Brain microvascular endothelial cell (primary cell): ENCODE results near the gene HDAC9.
A peak's percentile ranks its signal among the peaks of the same experiment; 100 is the strongest.

Experiments used
- DNase-seq: peaks from one replicate; pipeline ENCODE4 v3.0.0-alpha.2; 2020
- H3K27ac ChIP-seq: fragments of 250-450 bp; sonication (Bioruptor Pico); 2 replicates; pipeline ENCODE4 v1.5.1; 2020; ENCODE audit warnings: mild to moderate bottlenecking, moderate library complexity
- H3K27me3 ChIP-seq: fragments of 250-450 bp; sonication (Bioruptor Pico); replicated peaks from 2 replicates; pipeline ENCODE4 v1.5.1; 2020; ENCODE audit warnings: mild to moderate bottlenecking
- H3K36me3 ChIP-seq: fragments of 250-450 bp; sonication (Bioruptor Pico); replicated peaks from 2 replicates; pipeline ENCODE4 v1.5.1; 2020; ENCODE audit warnings: mild to moderate bottlenecking
- H3K4me3 ChIP-seq: 2 replicates; pipeline ENCODE4 v1.5.1; 2011; ENCODE audit warnings: low read depth, mild to moderate bottlenecking, control low read depth, low read length, moderate library complexity
- in situ Hi-C: cut with HindIII; loops from 2 replicates; pipeline ENCODE4 v1.10.0; 2017; ENCODE audit warnings: low sequenced_read_pairs, low pct_ligation_motif_present
- TF ChIP-seq, protein P1 (sequence below): IDR thresholded peaks from 2 replicates; pipeline ENCODE4 v1.5.1; 2011; ENCODE audit warnings: low read depth, mild to moderate bottlenecking, moderate library complexity, low read length, control low read depth, inconsistent platforms; ENCODE audit errors: missing control alignments

The HDAC9 gene

DNA sequence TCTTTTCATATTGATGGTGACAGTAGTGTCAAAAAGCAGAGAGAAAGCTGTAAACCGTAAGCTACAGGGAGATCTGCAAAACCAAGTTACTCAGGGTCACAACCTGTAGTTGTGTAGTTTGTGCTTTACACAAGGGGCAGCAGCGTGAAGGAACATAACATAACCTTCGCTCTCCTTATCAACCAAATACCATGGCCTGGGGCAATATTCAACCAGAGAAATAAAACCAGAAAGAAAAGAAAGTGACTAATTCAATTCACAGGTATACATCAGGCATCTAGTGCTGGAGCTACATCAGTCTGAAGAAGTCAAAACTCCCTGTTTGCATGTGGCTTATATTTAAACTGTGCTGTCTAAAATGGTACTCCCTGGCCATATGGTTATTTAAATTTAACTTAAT, 397.6 kb downstream of the HDAC9 start:
- no peak overlapping the region for H3K27ac ChIP-seq
- no peaks in the 10 kb centered on the region for H3K36me3 ChIP-seq
- TF ChIP-seq, protein P1, sequence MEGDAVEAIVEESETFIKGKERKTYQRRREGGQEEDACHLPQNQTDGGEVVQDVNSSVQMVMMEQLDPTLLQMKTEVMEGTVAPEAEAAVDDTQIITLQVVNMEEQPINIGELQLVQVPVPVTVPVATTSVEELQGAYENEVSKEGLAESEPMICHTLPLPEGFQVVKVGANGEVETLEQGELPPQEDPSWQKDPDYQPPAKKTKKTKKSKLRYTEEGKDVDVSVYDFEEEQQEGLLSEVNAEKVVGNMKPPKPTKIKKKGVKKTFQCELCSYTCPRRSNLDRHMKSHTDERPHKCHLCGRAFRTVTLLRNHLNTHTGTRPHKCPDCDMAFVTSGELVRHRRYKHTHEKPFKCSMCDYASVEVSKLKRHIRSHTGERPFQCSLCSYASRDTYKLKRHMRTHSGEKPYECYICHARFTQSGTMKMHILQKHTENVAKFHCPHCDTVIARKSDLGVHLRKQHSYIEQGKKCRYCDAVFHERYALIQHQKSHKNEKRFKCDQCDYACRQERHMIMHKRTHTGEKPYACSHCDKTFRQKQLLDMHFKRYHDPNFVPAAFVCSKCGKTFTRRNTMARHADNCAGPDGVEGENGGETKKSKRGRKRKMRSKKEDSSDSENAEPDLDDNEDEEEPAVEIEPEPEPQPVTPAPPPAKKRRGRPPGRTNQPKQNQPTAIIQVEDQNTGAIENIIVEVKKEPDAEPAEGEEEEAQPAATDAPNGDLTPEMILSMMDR = no peak
- no peaks in the 10 kb centered on the region for H3K27me3 ChIP-seq
- DNase-seq = no peak
- in situ Hi-C loops = no loop called here
- no peak overlapping the region for H3K4me3 ChIP-seq

GRCh38 chr7:18894155-18894554, 398.6 kb downstream of the HDAC9 start:
- Histone ChIP-seq H3K27ac (no peak overlapping the region), H3K27me3 (no peaks in the 10 kb centered on the region), H3K36me3 (no peaks in the 10 kb centered on the region), H3K4me3 (no peak overlapping the region)
- in situ Hi-C loops = no loop called here
- no peak for DNase-seq
- TF ChIP-seq, protein P1 = no peak

- H3K27ac ChIP-seq = peak overlapping the region; percentile 68
- H3K4me3 ChIP-seq = no peak overlapping the region
- no peaks in the 10 kb centered on the region for H3K36me3 ChIP-seq
- no peaks in the 10 kb centered on the region for H3K27me3 ChIP-seq
- in situ Hi-C loops = no loop called here
- no peak for DNase-seq
- TF ChIP-seq, protein P1 = no peak
Measured at GRCh38 chr7:18895456-18895855, 399.9 kb downstream of the HDAC9 start.

DNA sequence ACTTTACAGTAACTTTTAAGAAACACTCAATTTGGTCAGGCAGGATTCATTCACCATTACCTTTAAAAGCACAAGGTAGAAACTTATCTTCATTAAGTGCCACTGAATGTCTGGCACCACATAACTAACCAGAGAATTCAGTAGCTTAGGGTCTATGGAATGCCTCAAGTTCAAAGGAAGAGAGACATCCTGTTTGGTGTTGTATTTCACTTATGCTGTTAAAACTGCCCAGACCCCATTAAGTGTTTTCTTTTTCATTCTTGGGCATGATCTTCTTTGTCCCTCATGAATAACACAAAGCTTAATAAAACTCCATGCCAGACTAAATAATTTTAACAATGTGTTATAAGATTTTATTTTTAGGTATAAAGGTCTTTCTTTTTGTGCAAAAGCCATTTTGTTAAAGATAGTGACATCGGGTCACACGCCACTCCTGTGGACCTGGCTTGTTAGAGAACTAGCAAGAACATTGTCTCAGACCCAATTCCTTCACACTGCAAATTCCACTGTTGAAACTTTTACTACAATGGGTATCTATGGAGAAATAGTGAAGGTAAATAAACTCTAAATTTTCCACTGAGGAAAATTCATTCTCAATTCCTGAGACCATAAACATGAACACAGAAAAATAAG, 400.9 kb downstream of the HDAC9 start:
- Histone ChIP-seq H3K36me3 (no peaks in the 10 kb centered on the region), H3K27me3 (no peaks in the 10 kb centered on the region), H3K27ac (peak overlapping the region; percentile 68), H3K4me3 (no peak overlapping the region)
- no peak for DNase-seq
- TF ChIP-seq, protein P1 = no peak
- in situ Hi-C loops = no loop called here

- Histone ChIP-seq H3K27ac (no peak overlapping the region), H3K36me3 (no peaks in the 10 kb centered on the region), H3K27me3 (no peaks in the 10 kb centered on the region), H3K4me3 (no peak overlapping the region)
- no peak for DNase-seq
- TF ChIP-seq, protein P1 = no peak
- in situ Hi-C loops = no loop called here
Measured at GRCh38 chr7:18900236-18900635, 404.7 kb downstream of the HDAC9 start.

DNA sequence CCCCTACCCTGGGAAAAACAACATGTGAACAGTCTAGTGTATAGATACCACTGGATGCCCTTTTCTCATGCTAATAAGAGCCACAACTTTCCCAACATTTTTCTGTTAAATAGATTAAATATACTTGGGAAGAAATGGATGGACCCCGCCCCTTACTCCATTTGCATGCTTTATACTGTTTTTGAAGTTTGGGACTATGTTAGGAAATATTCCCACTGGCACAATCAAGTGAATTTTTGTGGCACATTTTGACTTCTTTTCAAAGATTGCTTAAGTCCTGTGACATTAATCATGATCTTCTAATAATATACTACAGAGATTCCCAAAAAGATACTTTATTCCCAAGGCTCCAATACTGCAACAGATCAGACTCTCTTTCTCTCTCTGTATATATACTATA, 405.3 kb downstream of the HDAC9 start:
- Histone ChIP-seq H3K4me3 (no peak overlapping the region), H3K27ac (no peak overlapping the region), H3K27me3 (no peaks in the 10 kb centered on the region), H3K36me3 (no peaks in the 10 kb centered on the region)
- DNase-seq = no peak
- in situ Hi-C loops = no loop called here
- TF ChIP-seq, protein P1 = no peak
